ENCODE results near the gene CKAP2L.
"Not testable (repeated sequence)": the region's sequence is repeated elsewhere in the genome, so short reads cannot be mapped to it uniquely, and the experiment has no call there.

Gene CKAP2L

DNA sequence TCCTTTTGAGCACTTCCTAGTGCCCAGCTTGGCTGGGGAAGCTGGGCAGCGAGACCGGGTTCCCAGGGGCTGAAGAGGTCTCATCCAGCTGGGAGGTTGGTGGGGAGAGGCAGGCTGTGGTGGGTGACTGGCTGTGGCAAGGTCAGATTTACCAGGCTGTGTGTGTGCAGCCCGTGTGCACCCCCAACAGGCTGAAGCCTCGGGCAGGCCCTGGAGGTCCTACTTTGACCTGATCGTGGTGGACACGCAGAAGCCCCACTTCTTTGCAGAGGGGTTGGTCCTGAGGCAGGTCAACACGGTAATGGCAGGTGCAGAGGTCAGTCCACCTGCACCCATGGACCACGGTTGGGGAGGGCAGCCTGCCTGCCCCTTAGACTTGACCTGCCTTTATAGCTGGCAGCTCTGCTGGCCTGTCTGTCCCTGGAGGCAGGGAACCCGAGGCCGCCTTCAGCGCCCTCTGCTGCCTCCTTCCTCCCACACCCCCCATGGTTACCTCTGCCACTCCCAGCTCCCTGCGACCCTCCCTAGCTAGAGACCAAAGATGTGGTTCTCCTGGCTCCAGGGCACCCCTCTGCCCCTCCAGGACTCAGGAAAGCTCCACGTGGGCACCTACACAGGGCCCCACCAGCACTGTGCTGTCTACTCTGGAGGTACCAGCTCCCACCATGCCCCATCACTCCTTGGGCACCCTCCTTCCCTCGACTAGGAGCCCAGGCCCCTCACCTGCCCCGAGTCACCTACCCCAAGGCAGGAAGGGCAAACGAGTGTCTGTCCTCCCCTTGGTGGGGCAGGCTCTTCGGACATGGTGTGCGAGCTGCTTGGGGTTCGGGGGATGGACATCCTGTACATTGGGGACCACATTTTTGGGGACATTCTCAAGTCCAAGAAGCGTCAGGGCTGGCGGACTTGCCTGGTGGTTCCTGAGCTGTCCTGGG lies 39.6 kb downstream of the CKAP2L start:
- no peak for DNase-seq

DNA sequence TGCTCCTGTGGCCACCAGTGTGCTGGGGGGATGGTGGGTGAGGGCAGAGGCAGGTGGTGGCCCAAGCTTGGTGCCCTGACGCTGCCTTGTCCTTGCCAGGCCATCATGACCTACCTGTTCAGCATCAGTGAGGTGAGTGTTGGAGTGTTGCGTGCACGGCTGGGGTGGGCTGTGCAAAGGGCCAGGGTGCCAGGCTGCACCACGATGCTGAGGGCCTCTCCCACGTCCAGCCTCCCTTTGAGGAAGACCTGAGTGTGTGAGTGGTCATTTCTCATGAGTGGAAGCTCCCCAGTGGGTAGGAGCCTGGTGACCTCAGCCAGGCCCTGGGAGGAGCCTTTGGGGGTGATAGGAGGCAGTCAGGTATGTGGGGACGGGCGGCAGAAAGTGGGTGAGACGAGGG lies 40.4 kb downstream of the CKAP2L start:
- DNase-seq: no peak

DNA sequence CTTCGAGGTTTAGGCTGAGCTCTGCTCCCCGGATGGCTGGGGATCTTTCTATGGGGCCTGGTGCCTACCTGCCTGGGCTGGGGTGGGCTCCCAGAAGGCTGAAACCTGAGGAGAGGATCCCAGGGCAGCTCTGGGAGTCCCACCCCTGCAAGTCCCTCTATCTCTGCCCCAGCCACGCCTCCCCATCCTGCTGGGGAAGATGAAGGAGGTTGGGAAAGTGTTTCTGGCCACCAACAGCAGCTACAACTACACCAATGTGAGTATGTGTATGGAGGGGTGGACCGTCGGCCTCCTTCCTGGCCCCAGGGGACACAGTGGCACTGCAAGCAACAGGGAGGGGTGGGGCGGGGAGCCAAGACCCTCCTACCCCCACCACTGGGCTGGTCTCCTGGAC lies 40.9 kb downstream of the CKAP2L start:
- no peak for DNase-seq

DNA sequence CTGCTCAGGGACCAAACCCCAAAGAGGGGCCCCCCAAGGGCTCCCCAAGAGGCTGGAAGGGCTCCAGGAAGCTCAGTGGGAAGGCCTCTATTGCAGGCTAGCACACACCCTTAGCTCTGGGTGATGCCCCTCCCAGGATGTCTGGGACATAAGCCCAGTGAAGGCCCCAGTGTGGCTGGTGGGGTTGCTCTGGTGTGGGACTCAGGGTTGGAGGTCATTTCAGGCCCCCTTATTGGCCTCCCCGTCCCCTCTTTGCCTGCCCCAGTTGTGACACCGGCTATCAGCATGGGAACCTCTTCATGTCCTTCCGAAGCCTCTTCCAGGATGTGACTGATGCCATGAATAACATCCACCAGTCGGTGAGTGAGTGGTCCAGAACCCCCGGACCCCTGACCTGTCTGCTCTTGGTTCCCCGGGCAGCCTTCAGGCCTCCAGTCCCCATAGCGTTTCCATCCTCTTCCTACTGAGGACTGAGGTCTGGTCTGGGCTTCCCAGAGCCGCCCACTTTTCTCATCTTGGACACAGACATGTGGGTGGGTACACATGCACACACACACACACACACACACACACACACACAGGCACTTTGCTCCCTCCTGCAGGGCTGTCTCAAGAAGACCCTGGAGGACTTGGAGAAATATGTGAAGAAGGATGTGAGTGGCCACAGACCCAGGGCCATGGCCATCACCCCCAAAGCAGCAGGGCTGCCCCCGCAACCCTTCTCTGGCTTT lies 41.4 kb downstream of the CKAP2L start:
- no peak for DNase-seq

DNA sequence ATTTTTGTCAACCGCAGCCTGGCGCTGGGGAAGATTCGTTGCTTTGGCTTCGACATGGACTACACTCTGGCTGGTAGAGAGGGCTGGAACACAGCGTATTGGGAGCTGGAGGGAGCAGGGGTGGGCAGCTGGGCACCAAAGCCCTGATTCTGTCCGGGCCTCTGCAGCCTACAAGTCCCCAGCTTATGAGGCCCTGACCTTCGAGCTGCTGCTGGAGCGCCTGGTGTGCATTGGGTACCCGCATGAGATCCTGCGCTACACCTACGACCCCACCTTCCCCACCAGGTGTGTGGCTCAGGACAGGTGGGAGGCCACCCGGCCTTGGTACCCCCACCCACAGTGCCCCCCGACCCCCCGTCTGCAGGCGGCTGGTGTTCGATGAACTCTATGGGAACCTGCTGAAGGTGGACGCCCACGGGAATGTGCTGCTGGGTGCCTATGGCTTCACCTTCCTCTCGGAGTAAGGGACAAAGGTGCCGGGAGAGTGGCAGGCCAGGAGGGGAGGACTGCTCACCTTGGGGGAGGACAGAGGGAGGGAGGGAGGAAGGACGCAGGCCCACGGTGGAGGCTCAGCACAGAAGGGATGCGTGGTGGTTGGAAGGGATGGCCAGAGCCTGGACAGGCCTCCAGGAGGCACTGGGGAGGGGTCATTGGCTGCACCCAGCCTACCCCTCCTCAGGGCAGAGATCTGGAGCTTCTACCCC lies 42.4 kb downstream of the CKAP2L start:
- no peak for DNase-seq

DNA sequence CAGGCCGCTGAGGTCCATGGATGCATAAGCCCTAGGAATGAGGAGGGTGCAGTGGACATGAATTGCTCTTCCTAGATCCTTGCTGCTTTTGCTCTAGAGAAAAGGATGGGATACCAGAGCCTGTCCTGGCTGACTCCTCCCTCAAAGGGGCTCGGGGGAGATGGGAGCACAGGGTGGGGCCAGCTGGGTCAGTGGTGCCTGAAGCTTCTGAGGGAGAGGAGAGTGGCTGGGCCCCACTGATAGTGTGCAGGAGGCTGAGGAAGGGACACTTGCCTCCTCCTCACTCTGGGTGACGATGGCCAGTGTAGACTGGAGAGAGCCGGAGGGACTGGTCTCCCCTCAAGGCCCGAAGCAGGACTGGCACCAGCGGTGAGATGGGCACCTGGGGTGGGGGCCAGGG lies 43.6 kb downstream of the CKAP2L start, which contains the start of gene NT5DC4:
TSS of gene NT5DC4 (plus strand) at position 236 of the 400 bp plus-strand sequence. CDS start at position 296, 60 bp downstream.
- no peak for DNase-seq

DNA sequence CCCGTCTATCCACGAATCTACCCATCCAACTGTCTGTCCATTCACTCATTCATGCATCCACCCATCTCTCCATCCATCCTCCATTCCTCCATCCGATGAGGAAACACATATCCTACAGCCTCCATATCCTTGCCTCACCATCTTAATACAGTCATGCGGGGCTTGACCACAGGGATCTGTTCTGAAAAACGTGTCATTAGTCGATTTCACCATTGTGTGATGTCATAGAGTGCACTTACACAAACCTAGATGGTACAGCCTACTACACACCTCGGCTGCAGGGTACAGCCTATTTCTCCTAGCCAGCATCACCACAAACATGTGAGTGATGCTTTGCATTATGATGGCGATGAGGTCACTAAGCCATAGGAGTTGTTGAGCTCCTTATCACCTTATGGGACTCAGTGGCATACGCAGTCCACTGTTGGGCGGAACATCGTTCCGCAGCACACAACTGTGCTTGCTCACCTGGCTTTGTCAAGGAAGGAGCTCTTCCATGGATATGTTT lies 45.5 kb downstream of the CKAP2L start:
- no peak for DNase-seq

DNA sequence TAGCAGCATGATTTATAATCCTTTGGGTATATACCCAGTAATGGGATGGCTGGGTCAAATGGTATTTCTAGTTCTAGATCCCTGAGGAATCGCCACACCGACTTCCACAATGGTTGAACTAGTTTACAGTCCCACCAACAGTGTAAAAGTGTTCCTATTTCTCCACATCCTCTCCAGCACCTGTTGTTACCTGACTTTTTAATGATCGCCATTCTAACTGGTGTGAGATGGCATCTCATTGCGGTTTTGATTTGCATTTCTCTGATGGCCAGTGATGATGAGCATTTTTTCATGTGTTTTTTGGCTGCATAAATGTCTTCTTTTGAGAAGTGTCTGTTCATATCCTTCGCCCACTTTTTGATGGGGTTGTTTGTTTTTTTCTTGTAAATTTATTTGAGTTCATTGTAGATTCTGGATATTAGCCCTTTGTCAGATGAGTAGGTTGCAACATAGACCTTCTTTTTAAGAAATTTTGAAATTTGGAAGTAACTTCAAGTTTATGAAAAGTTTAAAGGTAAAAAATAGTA lies 47.5 kb downstream of the CKAP2L start:
- DNase-seq: not testable (repeated sequence)

DNA sequence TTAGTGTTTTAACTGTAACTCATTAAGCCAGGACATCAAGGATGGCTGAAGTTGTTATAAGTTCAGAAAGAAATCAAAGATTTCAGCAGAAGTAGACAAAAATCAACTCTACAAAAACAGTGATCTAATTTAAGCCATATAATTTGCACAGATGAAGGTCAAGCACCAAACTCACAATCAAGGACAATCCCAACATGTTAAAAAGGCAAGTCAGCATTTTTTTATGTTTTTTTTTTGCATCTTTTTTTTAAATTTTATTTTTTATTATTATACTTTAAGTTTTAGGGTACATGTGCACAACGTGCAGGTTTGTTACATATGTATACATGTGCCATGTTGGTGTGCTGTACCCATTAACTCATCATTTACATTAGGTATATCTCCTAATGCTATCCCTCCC lies 48.3 kb downstream of the CKAP2L start:
- not testable (repeated sequence) for DNase-seq

DNA sequence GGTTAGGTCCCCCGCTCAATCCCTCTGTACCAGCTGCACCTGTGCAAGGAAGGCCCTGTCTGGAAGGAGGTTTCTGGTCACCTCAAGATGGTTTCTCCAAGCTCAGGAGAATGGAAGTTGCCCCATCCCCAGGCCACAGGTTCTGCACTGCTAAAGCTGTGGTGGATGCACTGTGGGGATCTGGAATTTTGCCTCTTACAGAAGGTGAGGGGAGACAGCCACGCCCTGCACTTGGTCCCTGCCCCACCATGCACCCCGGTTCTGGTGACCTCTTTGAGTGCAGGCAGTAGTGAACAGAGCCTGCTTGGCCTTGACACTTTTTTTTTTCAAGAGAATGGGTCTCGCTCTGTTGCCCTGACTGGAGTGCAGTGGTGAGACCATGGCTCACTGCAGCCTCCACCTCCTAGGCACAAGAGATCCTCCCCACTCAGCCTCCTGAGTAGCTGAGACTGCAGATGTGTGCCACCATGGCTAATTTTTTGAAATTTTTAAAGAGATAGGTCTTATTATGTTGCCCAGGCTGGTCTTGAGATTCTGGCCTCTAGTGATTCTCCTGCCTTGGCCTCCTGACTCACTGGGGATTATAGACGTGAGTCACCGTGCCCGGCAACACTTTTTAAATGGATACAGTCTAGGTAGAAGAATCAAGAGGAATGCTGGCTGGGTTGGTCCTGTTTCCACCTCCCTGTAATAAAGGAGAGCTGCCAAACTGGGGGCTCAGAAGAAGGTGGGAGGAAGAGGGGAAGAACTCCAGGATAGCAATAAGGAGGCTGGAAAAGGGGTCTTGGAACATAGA lies 49.4 kb downstream of the CKAP2L start:
- DNase-seq: no peak

DNA sequence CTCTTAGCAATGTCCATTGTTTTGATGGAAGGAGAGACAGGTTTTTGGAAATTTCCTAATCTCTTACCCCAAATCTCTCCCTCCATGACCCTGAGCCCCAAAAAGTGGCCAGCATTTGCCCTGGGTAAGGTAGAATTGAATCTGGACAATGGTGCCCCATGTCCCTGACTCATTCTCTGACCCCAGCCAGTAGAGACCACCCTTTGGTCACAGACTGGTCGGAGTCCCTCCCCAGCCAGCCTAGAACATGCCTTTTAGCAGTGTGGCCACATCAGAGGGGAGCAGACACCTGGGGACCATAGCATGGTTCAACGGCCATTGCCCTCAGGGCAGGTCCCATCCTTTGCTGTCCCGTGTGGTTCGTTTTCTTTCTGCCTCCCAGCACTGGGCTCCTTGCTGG lies 50.1 kb downstream of the CKAP2L start:
- no peak for DNase-seq

DNA sequence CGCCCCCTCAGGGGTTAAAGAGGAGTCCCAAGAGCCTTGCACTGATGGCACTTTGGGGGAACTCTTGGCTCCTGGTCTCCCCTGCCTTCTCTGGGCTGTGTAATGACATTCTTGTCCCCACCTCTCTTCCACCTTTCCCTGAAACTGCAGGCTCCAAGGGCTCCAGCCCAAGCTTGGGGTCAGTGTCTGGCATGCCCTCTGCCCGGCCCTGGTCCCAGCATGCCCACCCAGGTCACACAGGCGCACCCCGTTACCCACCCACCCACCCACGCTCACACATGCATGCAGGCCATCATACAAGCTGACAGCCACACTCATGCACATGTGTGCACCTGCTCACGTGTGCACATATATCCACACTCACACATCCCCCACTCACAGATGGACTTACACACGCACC lies 50.5 kb downstream of the CKAP2L start:
- DNase-seq: no peak

DNA sequence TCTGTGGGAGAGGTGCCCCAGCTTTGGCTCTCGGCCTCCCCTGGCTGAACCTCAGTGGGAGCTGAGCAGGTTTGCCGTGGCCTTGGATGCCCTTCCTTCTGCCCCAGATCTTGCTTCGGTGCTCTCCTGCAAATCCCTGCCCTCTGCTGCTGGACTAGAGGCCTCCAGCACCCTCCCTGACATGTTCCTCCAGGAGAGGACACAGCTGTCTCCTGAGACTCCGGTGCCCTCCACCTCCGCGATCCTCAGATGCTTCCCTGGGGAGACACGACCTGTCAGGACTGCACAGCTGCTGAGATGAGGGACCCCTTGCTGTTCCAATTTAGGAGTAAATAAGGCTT lies 50.9 kb downstream of the CKAP2L start:
- no peak for DNase-seq

DNA sequence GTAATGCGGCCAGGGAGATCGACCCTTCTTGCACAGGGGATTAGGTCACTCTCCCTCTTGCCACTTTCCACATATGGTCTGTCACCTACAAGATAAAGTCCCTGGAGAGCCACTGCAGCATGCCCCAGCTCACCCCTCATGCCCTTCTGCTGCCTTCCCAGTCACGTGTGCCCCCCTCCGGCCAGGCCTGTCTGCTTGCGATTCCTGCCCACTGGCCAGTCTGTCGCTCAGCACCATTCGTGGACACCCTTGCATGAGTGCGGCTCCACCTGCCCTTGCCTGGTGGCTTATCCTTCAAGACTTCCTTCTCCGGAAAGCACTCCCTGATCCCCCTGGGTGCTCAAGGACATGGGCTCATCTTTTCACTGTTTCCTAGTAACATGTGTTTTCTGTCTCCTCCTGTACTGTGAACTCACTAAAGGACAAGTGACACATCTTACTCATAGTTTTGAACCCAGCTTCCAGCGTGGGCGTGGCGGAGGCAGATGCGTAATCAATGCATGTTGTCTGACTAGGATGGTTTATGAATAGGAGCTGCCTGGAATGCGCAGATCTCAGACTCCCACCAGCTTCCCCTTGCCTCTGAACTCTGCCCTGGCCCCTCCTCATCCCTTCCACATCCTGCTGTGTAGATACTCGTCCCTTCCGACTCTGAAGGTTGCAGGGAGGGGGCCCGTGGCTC lies 51.4 kb downstream of the CKAP2L start:
- DNase-seq: no peak

DNA sequence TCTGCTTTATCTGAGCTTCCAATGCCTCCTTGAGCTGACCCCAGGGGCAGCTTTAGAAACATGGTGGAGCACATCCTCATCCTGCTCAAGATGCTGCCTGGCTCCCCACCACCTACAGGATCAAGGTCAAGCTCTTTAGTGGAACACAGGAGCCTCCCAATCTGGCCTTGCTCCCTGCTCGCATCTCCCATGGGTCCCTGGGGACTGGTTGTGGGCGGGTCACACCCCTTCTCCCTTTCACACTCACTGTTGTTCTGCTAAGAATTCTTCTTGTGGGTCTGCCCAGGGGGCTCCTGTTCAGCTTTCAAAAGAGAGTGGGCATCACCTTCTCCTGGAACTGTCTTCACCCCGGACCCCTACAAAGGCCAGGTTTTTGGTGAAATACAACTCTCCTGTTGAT lies 51.9 kb downstream of the CKAP2L start:
- no peak for DNase-seq

DNA sequence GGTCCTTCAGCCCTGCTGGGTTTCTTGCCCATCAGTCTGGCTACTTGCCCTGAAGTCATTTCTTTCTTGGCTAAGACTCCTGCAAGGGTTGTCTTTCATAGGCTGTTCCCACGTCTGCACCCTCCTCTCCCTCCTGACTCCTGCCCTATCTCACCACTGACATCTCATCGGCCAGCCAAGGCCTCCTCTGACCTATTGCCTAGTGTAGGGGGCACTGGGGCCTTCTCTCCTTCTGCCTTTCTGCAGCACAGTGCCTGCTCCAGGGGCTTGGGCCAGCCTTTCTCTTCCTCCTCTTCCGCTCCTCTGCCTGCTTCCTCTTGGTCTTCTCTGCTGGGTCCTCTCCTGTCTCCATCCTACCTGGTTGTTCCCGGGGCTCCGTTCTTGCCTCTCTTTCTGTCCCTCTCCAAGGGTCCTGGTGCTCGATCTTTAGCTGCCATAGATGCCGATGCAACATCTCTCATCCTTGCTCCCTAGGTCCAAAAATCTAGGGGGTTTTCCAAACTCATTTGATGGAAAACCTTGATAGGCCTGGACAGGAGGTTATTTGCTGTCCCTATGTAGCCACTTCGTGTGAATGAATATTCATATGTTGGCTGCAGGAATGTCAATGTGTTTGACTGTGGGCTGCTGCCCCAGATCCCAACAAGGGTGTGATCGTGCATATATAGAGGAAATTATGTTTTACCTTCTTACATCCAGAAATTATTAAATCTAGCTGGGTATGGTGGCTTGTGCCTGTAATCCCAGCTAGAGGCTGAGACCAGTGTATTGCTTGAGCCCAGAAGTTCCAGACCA lies 53.3 kb downstream of the CKAP2L start:
- no peak for DNase-seq

DNA sequence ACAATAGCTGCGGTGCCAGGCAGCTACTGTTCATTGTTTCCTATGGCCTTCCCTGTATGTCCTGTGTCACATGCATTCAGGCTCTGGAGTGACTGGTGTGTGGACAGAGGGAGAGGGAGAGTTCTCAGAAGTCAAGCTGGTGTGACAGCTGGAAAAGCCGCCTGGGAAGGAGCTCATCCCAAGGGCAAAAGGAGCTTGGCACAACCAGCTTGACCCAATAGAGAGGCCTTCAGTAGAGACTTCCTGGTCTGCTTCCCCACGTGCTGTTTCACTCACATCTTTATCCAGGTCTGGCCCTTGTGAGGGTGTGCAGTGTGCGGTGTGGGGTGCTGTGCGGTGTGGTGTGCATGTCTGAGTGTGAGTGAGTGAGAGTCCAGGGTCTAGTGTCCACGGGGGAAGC lies 54.7 kb downstream of the CKAP2L start:
- no peak for DNase-seq

DNA sequence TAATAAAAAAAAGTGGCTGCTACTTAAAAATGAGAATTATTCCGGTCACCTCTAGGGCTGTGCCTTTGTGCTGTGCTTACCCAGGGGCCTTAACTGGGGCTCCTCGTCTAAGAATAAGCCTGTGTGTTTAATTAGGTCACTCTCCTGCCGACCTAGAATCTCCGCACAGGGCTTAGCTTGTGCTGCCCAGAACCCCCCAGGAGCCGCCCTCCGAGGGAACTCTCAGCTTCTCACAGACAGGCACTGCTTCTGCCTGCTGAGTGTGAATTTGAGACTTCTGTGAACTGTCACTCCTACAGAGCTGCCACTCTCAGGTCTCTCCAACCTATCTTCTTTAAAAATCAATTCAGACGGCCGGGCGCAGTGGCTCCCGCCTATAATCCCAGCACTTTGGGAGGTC lies 55.4 kb downstream of the CKAP2L start:
- DNase-seq: no peak

DNA sequence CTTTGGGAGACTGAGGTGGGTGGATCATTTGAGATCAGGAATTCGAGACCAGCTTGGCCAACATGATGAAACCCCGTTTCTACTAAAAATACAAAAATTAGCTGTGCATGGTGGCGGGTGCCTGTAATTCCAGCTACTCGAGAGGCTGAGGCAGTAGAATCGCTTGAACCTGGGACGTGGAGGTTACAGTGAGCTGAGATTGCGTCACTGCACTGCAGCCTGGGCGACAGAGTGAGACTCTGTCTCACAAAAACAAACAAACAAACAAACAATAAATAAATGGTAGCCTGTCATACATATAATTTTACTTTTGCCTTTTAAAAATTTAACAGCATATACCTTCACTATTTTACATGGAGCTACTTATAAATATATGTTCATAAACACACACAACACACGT lies 57.5 kb downstream of the CKAP2L start:
- DNase-seq: not testable (repeated sequence)

DNA sequence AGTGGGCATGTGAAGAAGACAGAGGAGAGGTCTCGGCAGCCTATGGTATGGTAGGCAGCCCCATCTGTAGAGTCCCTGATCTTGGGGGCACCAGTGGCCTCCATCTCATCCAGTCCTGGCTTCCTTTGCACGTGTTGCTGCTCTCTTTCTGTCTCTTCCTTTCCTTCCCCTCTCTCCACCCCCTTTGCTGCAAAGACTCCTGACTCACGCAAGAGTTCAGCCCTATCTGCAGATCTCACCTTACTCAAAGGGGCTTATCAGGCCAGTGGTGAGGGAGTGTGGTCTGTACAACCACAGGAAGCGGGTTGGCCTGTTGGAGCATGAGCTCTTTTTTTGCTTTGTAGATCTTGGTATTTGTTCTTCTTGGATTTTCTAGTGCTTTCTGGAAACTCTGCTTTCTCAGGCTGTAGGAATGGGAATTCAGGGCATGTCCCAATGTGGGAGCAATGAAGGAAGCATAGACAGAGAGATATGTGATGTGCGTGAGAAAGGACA lies 58.2 kb downstream of the CKAP2L start:
- DNase-seq: peak; percentile 30

DNA sequence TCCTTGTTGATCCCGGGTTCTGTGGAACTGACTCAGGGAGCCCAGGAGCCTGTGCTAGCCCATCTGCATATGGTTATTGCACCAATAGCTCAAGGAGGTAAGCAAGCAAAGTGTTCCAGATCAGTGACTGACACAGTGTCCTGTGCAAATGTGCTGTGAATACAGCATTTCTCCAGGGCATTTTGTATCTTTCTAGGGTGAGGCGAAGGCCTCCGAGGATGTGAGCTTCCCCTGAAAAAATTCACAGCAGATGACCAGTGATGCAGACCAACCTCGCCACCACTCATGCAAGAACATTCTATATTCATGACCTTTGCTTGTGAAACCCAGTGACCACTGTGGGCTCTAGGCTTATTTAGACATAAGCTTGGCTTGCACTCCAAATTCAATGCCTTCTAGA lies 58.8 kb downstream of the CKAP2L start:
- DNase-seq: peak; percentile 9

All from right forelimb (tissue), 1 donor.